GM10266 (cell line): ENCODE data around the gene ZNF346.

Source experiments
- DNase-seq: peaks from one replicate; pipeline ENCODE4 v3.0.0; 2012; ENCODE audit errors: extremely low spot score
- CTCF ChIP-seq: IDR thresholded peaks from 2 replicates; pipeline ENCODE4 v1.5.1; 2012; ENCODE audit warnings: mild to moderate bottlenecking, low read depth; ENCODE audit not compliant: control insufficient read depth, insufficient read depth; ENCODE audit errors: missing control alignments

The ZNF346 gene

GRCh38 chr5:177103523-177104253, 81.2 kb downstream of the ZNF346 start:
- DNase-seq, result no peak
- TF ChIP-seq CTCF, result no peak

GRCh38 chr5:177105691-177106476, 83.4 kb downstream of the ZNF346 start:
- no peak for TF ChIP-seq CTCF
- DNase-seq, result no peak

GRCh38 chr5:177107159-177107558, 84.7 kb downstream of the ZNF346 start:
- TF ChIP-seq CTCF, result no peak
- no peak for DNase-seq

- DNase-seq, result no peak
- TF ChIP-seq CTCF, result no peak
Measured at GRCh38 chr5:177109810-177110209, 87.3 kb downstream of the ZNF346 start.

GRCh38 chr5:177111720-177112394, 89.4 kb downstream of the ZNF346 start:
- TF ChIP-seq CTCF, result peak; percentile 93
- peak; percentile 82 for DNase-seq

- no peak for TF ChIP-seq CTCF
- DNase-seq, result no peak
Measured at GRCh38 chr5:177112589-177113220, 90.2 kb downstream of the ZNF346 start.
